Measurements from ENCODE around the gene TDG.
"Not testable (repeated sequence)": the region's sequence is repeated elsewhere in the genome, so short reads cannot be mapped to it uniquely, and the experiment has no call there.

TDG gene

DNA sequence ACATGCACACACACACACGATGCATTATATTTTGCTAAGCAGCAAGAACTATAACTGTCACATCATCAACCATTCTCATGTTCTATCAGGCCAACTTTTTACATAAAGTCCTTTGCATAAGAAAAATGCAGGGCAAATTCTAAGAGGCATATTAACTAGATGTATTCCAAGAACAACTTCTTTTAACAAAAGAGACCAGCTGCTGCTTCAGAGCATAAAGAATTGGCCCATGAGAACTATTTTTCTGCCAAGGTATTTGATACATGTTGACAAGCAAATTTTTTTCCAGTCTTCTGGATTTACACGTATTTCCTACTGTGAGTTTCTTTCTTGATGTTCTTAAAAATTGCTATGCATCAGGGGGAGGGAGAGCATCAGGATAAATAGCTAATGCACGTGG, 57.1 kb downstream of the TDG start:
- DNase-seq (ENCODE audit: low read depth in 3 of 3) = no peak

DNA sequence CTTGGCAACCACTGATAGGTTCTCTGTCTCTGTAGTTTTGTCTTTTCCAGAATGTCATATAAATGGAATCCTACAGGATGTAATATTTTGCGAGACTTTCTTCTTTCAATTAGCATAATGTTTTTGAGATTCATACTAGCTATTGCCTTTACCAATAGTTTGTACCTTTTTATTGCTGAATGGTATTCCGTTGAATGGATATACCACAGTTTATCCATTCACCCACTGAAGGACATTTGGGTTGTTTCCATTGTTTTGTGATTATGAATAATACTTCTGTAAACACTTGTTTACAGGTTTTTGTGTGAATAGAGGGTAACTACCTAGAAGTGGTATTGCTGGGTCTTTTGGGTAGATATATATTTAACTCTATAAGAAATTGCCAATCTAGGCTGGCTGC, 58.0 kb downstream of the TDG start:
- no peak for DNase-seq (ENCODE audit: low read depth in 3 of 3)

DNA sequence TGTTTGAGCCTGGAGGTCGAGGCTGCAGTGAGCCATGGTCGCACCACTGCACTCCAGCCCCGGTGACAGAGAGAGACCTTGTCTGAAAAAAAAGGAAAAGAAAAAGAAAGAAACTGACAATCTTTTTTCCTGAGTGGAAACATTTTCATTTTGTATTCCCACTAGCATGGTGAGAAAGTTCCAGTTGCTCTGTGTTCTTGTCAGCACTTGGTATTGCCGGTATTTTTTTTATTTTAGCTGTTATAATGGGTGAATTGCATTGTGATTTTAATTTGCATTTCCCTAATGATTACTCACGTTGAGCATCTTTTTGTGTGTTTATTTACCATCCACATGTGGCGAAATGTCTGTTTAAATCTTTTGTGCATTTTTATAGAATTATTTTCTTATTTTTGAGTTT, 58.7 kb downstream of the TDG start:
- no peak for DNase-seq (ENCODE audit: low read depth in 3 of 3)

- no peak for DNase-seq (ENCODE audit: low read depth in 3 of 3)
These were observed 60.1 kb downstream of the TDG start for GRCh38 chr12:104025771-104026170.

- DNase-seq (ENCODE audit: low read depth in 3 of 3) = no peak
These were observed 61.3 kb downstream of the TDG start for GRCh38 chr12:104026841-104027599.

- not testable (repeated sequence) for DNase-seq (ENCODE audit: low read depth in 3 of 3)
These were observed 64.9 kb downstream of the TDG start for GRCh38 chr12:104030596-104030995.

GRCh38 chr12:104036143-104036542, 70.5 kb downstream of the TDG start:
- not testable (repeated sequence) for DNase-seq (ENCODE audit: low read depth in 3 of 3)

Data from stimulated activated CD4-positive, alpha-beta T cell treated with anti-CD3 and anti-CD28 coated beads, TNF-alpha, amount 100 ng/mL, for 48 hours (primary cell).